ENCODE results near the gene PPM1N. TPM values are rescaled to one million over a fixed set of nuclear protein-coding genes. Genes with fewer than 3 reads are reported as not detected.

Gene PPM1N
- total RNA-seq, 3 donors from 2014 or later (not counting 1 experiment from before 2014, with no cell fraction given), result 5.1 to 8.3 (median 6.8) TPM

- no peaks in the 10 kb centered on the region for H3K9me3 Mint-ChIP-seq
- no peak for TF ChIP-seq CTCF (IDR thresholded peaks at IDR 0.05)
- WGBS (ENCODE audit: insufficient coverage), result 85% methylated on average over 6 of the region's 6 CpGs
- H3K4me3 ChIP-seq (ENCODE audit: low read length), result no peak overlapping the region
- H3K27ac ChIP-seq (ENCODE audit: low read length), result no peak overlapping the region
- no peaks in the 10 kb centered on the region for H3K9me3 ChIP-seq (ENCODE audit: control insufficient read depth, insufficient read depth, low read length)
- H3K36me3 ChIP-seq (ENCODE audit: control insufficient read depth, insufficient read depth, low read length), result peaks cover 15% of the 10 kb centered on the region
- ATAC-seq (no peak), DNase-seq (no peak)
- H3K27ac Mint-ChIP-seq, result peak overlapping the region; percentile 81 to 89
- intact Hi-C loops (cut with micrococcal nuclease), result no loop called here
- H3K4me1 ChIP-seq (ENCODE audit: control insufficient read depth, insufficient read depth, low read length), result peaks cover 75% of the 10 kb centered on the region
- no peaks in the 10 kb centered on the region for H3K36me3 Mint-ChIP-seq
- peak overlapping the region; percentile 28 for H3K4me3 Mint-ChIP-seq
- no peaks in the 10 kb centered on the region for H3K27me3 Mint-ChIP-seq (ENCODE audit: low read depth in 2 of 2)
- H3K4me1 Mint-ChIP-seq, result peaks cover 55 to 86% of the 10 kb centered on the region in 2 donors
- no peaks in the 10 kb centered on the region for H3K27me3 ChIP-seq (ENCODE audit: control insufficient read depth, insufficient read depth, low read length)
Measured at GRCh38 chr19:45512881-45513483, 14.7 kb downstream of the PPM1N start.

- Mint-ChIP-seq H3K4me1 (peaks cover 46 to 75% of the 10 kb centered on the region in 2 donors), H3K4me3 (peak overlapping the region; percentile 63), H3K27ac (peak overlapping the region; percentile 81 to 89), H3K36me3 (no peaks in the 10 kb centered on the region), H3K27me3 (ENCODE audit: low read depth in 2 of 2) (no peaks in the 10 kb centered on the region), H3K9me3 (no peaks in the 10 kb centered on the region)
- intact Hi-C loops (cut with micrococcal nuclease), result no loop called here
- WGBS (ENCODE audit: insufficient coverage), result 64% methylated on average over 12 of the region's 13 CpGs
- H3K27ac ChIP-seq (ENCODE audit: low read length), result peak overlapping the region; percentile 81
- H3K36me3 ChIP-seq (ENCODE audit: control insufficient read depth, insufficient read depth, low read length), result peaks cover 25% of the 10 kb centered on the region
- no peak for DNase-seq
- peak in 1 of 3 donors; percentile 16 for ATAC-seq
- peaks cover 65% of the 10 kb centered on the region for H3K4me1 ChIP-seq (ENCODE audit: control insufficient read depth, insufficient read depth, low read length)
- H3K27me3 ChIP-seq (ENCODE audit: control insufficient read depth, insufficient read depth, low read length), result no peaks in the 10 kb centered on the region
- H3K9me3 ChIP-seq (ENCODE audit: control insufficient read depth, insufficient read depth, low read length), result no peaks in the 10 kb centered on the region
- H3K4me3 ChIP-seq (ENCODE audit: low read length), result no peak overlapping the region
- TF ChIP-seq CTCF (IDR thresholded peaks at IDR 0.05), result no peak
Measured at GRCh38 chr19:45514376-45515051, 16.3 kb downstream of the PPM1N start.

GRCh38 chr19:45515081-45515624, 16.9 kb downstream of the PPM1N start:
- peak overlapping the region; percentile 81 to 89 for H3K27ac Mint-ChIP-seq
- peak in 1 of 2 donors; percentile 66 for DNase-seq
- no peaks in the 10 kb centered on the region for H3K27me3 ChIP-seq (ENCODE audit: control insufficient read depth, insufficient read depth, low read length)
- H3K9me3 ChIP-seq (ENCODE audit: control insufficient read depth, insufficient read depth, low read length), result no peaks in the 10 kb centered on the region
- ATAC-seq, result peak; percentile 68 to 78 (median 72)
- H3K4me1 Mint-ChIP-seq, result peaks cover 40 to 68% of the 10 kb centered on the region in 2 donors
- H3K36me3 ChIP-seq (ENCODE audit: control insufficient read depth, insufficient read depth, low read length), result peaks cover 30% of the 10 kb centered on the region
- no peak for TF ChIP-seq CTCF (IDR thresholded peaks at IDR 0.05)
- intact Hi-C loops (cut with micrococcal nuclease), result no loop called here
- no peaks in the 10 kb centered on the region for H3K27me3 Mint-ChIP-seq (ENCODE audit: low read depth in 2 of 2)
- 20% methylated on average over 8 of the region's 10 CpGs for WGBS (ENCODE audit: insufficient coverage)
- H3K27ac ChIP-seq (ENCODE audit: low read length), result peak overlapping the region; percentile 81
- H3K9me3 Mint-ChIP-seq, result no peaks in the 10 kb centered on the region
- H3K36me3 Mint-ChIP-seq, result no peaks in the 10 kb centered on the region
- H3K4me3 ChIP-seq (ENCODE audit: low read length), result no peak overlapping the region
- peaks cover 59% of the 10 kb centered on the region for H3K4me1 ChIP-seq (ENCODE audit: control insufficient read depth, insufficient read depth, low read length)
- H3K4me3 Mint-ChIP-seq, result peak overlapping the region; percentile 50
